Measurements from ENCODE around the gene APBB3. TPM values are rescaled to one million over a fixed set of nuclear protein-coding genes. Genes with fewer than 3 reads are reported as not detected.

The APBB3 gene, protein sequence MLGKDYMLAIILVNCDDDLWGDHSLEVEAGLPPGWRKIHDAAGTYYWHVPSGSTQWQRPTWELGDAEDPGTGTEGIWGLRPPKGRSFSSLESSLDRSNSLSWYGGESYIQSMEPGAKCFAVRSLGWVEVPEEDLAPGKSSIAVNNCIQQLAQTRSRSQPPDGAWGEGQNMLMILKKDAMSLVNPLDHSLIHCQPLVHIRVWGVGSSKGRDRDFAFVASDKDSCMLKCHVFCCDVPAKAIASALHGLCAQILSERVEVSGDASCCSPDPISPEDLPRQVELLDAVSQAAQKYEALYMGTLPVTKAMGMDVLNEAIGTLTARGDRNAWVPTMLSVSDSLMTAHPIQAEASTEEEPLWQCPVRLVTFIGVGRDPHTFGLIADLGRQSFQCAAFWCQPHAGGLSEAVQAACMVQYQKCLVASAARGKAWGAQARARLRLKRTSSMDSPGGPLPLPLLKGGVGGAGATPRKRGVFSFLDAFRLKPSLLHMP
- 13.8 and 14.8 TPM in 2 replicates for total RNA-seq (2014; rRNA removed; shearing (Covaris generic))
- polyA plus RNA-seq (2016; fragmentation: Nextera tagmentation; extraction: Ambion mirVana), result 13.1 and 13.2 TPM in 2 replicates

DNA sequence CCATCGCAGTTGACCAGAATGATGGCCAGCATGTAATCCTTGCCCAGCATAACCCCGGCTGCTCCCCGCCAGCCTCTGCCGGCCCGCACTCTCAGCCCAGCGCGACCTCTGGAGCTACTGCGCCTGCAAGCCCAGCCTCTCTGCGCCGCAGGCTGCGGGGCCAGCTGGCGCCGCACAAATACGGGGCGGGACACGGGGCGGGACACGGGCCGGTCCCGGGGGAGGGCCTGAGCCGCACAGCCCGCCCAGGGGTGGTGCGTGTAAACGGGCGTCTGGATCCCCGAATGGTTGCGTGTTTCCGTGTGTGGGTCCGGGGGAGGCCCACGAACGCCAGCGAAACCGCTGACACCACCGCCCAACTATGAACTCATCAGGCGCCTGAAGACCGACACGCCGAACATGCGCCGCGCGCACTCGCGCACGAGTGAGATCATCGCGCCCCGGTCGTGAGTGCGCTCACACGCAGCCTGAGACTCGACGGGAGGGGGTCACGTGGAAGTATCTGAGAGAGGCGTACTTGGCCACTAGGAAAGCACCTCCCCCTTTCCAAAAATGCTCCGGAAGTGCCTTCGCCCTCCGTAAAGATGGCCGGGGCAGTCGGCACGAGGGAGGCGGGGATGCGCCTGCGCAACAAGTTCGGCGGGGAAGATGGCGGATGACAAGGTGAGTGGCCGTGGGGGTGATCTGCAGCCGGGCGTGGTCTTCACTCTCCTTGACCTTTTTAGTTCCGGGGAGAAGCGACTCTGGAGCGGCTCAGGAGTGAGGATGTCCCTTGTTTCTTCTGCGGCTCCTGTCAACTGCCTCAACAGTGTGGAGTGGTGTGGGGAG, at the start of gene APBB3, which contains the start of gene SLC35A4:
Gene APBB3, minus strand, starts transcription at position 403 of the 828 bp plus-strand sequence. Its CDS starts 353 bp downstream, at position 50.
Gene SLC35A4, plus strand, starts transcription at position 633 of the 828 bp plus-strand sequence. CDS start 2,342 bp downstream, outside the sequence.
- Histone ChIP-seq H3K79me2 (ENCODE audit: insufficient read depth) (peaks cover 56% of the 10 kb centered on the region), H3F3A (ENCODE audit: insufficient read depth) (0 out of 2 replicates have a peak, but pooled peaks cover 13% of the 10 kb centered on the region), H4K20me1 (ENCODE audit: insufficient read depth) (no peaks in the 10 kb centered on the region), H3K9ac (peak within 1 kb of the TSS; percentile 85), H3K4me3 (peak within 1 kb of the TSS; percentile 90), H3K4me2 (ENCODE audit: unreplicated experiment) (peak within 1 kb of the TSS; percentile 98), H3K4me1 (ENCODE audit: insufficient read depth) (peaks cover 18% of the 10 kb centered on the region), H2AFZ (peak within 1 kb of the TSS; percentile 81), H3K9me3 (ENCODE audit: low read depth) (no peaks in the 10 kb centered on the region), H3K36me3 (ENCODE audit: low read depth) (peaks cover 8% of the 10 kb centered on the region; the same call in 1 of the 2 replicates), H3K27ac (peak within 1 kb of the TSS; percentile 81), H3K27me3 (replicated peaks; ENCODE audit: insufficient read depth) (no peaks in the 10 kb centered on the region), H3K9me2 (ENCODE audit: insufficient read depth) (no peaks in the 10 kb centered on the region)
- 0 to 1% methylated on average over 60 to 68 of the region's 74 CpGs for WGBS, 2 experiments (ENCODE audit: low coverage in 1 of 2, low lambda C conversion rate in 2 of 2, missing lambda C conversion rate in 2 of 2)
- TF ChIP-seq EZH2phosphoT487 (IDR thresholded peaks at IDR 0.05; ENCODE audit: insufficient read depth, low read depth) (no peak), EZH2 (IDR thresholded peaks at IDR 0.05; ENCODE audit: insufficient read depth, poor library complexity, severe bottlenecking) (no peak)
- peak; percentile 100 for DNase-seq
- in situ Hi-C loops (cut with MboI), result no loop called here

- WGBS, 2 experiments (ENCODE audit: low coverage in 1 of 2, low lambda C conversion rate in 2 of 2, missing lambda C conversion rate in 2 of 2), result 73 to 76% methylated on average over 2 of the region's 2 CpGs
- Histone ChIP-seq H3K4me3 (no peak overlapping the region), H3K9ac (no peak overlapping the region), H3K9me3 (ENCODE audit: low read depth) (no peaks in the 10 kb centered on the region), H3K4me2 (ENCODE audit: unreplicated experiment) (no peak overlapping the region), H3K79me2 (ENCODE audit: insufficient read depth) (no peaks in the 10 kb centered on the region), H3K4me1 (ENCODE audit: insufficient read depth) (peaks cover 11% of the 10 kb centered on the region), H3F3A (ENCODE audit: insufficient read depth) (no peaks in the 10 kb centered on the region), H4K20me1 (ENCODE audit: insufficient read depth) (no peaks in the 10 kb centered on the region), H3K27ac (no peak overlapping the region), H3K9me2 (ENCODE audit: insufficient read depth) (no peaks in the 10 kb centered on the region), H3K36me3 (ENCODE audit: low read depth) (no peaks in the 10 kb centered on the region), H2AFZ (no peak overlapping the region), H3K27me3 (replicated peaks; ENCODE audit: insufficient read depth) (no peaks in the 10 kb centered on the region)
- in situ Hi-C loops (cut with MboI), result no loop called here
- DNase-seq, result no peak
- TF ChIP-seq EZH2phosphoT487 (IDR thresholded peaks at IDR 0.05; ENCODE audit: insufficient read depth, low read depth), result no peak
- no peak for TF ChIP-seq EZH2 (IDR thresholded peaks at IDR 0.05; ENCODE audit: insufficient read depth, poor library complexity, severe bottlenecking)
Measured at GRCh38 chr5:140611020-140611521, 46.7 kb upstream of the APBB3 start.

GRCh38 chr5:140609126-140609525, 44.7 kb upstream of the APBB3 start:
- in situ Hi-C loops (cut with MboI), result no loop called here

DNA sequence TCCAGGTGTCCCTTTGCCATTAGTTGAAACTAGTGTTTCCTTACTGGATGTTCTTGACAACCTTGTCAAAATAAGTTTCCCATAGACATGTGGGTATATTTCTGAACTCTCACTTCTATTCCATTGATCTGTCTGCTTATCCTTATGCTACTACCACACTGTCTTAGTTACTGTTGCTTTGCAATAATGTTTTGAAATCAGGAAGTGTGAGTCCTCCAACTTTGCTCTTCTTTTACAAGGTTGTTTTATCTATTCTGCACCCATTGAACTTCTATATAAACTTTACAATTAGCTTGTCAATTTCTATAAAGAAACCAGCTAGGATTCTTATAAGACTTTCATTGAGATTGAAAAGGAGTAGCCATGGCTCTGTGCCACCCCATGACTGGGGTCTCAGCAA, 44.3 kb upstream of the APBB3 start:
- Histone ChIP-seq H3K9me2 (ENCODE audit: insufficient read depth) (no peaks in the 10 kb centered on the region), H3K27me3 (replicated peaks; ENCODE audit: insufficient read depth) (no peaks in the 10 kb centered on the region), H3K4me1 (ENCODE audit: insufficient read depth) (peaks cover 11% of the 10 kb centered on the region), H3F3A (ENCODE audit: insufficient read depth) (no peaks in the 10 kb centered on the region), H3K36me3 (ENCODE audit: low read depth) (no peaks in the 10 kb centered on the region), H3K27ac (no peak overlapping the region), H3K79me2 (ENCODE audit: insufficient read depth) (no peaks in the 10 kb centered on the region), H3K4me2 (ENCODE audit: unreplicated experiment) (peak overlapping the region; percentile 7), H4K20me1 (ENCODE audit: insufficient read depth) (no peaks in the 10 kb centered on the region), H3K9ac (no peak overlapping the region), H3K4me3 (no peak overlapping the region), H3K9me3 (ENCODE audit: low read depth) (no peaks in the 10 kb centered on the region), H2AFZ (peak overlapping the region; percentile 67)
- no peak for DNase-seq
- TF ChIP-seq EZH2phosphoT487 (IDR thresholded peaks at IDR 0.05; ENCODE audit: insufficient read depth, low read depth) (no peak), EZH2 (IDR thresholded peaks at IDR 0.05; ENCODE audit: insufficient read depth, poor library complexity, severe bottlenecking) (no peak)
- in situ Hi-C loops (cut with MboI), result no loop called here

More at GRCh38 chr5:140609126-140609525, 44.7 kb upstream of the APBB3 start:
- Histone ChIP-seq H3K27ac (no peak overlapping the region), H3K4me3 (no peak overlapping the region), H3K36me3 (ENCODE audit: low read depth) (no peaks in the 10 kb centered on the region), H3K9ac (no peak overlapping the region), H3K9me2 (ENCODE audit: insufficient read depth) (no peaks in the 10 kb centered on the region), H3K4me1 (ENCODE audit: insufficient read depth) (peaks cover 11% of the 10 kb centered on the region), H3K9me3 (ENCODE audit: low read depth) (no peaks in the 10 kb centered on the region), H2AFZ (peak overlapping the region; percentile 67), H3K4me2 (ENCODE audit: unreplicated experiment) (peak overlapping the region; percentile 7), H3K79me2 (ENCODE audit: insufficient read depth) (no peaks in the 10 kb centered on the region), H3F3A (ENCODE audit: insufficient read depth) (no peaks in the 10 kb centered on the region), H4K20me1 (ENCODE audit: insufficient read depth) (no peaks in the 10 kb centered on the region), H3K27me3 (replicated peaks; ENCODE audit: insufficient read depth) (no peaks in the 10 kb centered on the region)
- peak; percentile 71 for DNase-seq
- 19 to 22% methylated on average over 4 of the region's 4 CpGs for WGBS, 2 experiments (ENCODE audit: low coverage in 1 of 2, low lambda C conversion rate in 2 of 2, missing lambda C conversion rate in 2 of 2)
- TF ChIP-seq EZH2phosphoT487 (IDR thresholded peaks at IDR 0.05; ENCODE audit: insufficient read depth, low read depth), result no peak
- TF ChIP-seq EZH2 (IDR thresholded peaks at IDR 0.05; ENCODE audit: insufficient read depth, poor library complexity, severe bottlenecking), result no peak
